Measurements from ENCODE around the gene VCAN.

DNA sequence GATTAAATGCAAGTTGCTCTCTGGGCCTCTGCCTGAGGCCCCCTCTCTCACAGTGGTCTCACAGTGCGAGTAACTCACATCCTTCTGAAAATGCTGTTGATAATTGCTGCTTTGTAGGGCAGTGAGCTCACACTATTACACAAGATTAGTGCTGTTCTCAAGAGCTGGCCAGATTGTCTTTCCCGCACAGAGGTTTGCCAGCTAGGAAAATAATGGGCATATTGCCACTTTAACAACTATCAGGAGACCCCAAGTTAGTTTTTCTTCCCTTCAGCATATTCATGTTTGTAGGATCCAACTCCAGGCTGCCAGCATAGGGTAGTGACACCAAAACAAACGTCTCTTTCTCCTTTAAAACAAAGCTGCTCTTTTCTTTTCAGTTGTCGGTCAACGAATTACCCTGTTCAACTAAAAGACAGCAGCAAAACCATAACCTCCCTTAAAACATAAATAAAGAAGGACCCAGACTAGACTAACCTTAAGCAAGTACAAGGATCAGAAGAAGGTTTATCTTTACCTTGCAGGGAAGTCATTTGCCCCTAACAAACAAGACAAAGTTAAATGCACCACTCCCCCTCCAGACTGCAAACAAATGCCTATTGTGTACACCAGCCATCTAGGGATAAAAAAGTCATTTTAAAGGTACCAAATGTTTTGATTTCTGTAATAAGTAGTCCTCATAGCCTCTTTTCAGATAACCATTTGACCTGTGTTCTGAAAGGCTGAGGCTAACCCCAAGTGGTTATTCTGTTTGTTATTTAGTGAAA is 91.4 kb downstream of the VCAN start:
- TF ChIP-seq POLR2A (IDR thresholded peaks at IDR 0.05) (no peak), EP300 (IDR thresholded peaks at IDR 0.05) (no peak), CTCF (IDR thresholded peaks at IDR 0.05) (no peak)
